SK-N-SH (cell line): ENCODE measurements around the gene YTHDF1.

ENCODE experiments used
- CTCF ChIP-seq: fragments of 200-600 bp; sonication (generic); IDR thresholded peaks from 2 replicates; pipeline ENCODE4 v1.6.1; 2017; ENCODE audit warnings: antibody characterized with exemption, mild to moderate bottlenecking, moderate library complexity
- EZH2phosphoT487 ChIP-seq: fragments of 200-600 bp; sonication (generic); IDR thresholded peaks from 2 replicates; pipeline ENCODE4 v1.6.1; 2017; ENCODE audit warnings: low read depth, mixed run types, mild to moderate bottlenecking, antibody characterized with exemption, moderate library complexity, borderline replicate concordance
- JUND ChIP-seq: IDR thresholded peaks from 2 replicates; pipeline ENCODE4 v1.4.0; 2012
- MXI1 ChIP-seq: IDR thresholded peaks from 2 replicates; pipeline ENCODE4 v1.6.1; 2012; ENCODE audit warnings: mild to moderate bottlenecking, low read depth, low read length, improper control_type of control experiment
- NRF1 ChIP-seq: IDR thresholded peaks from 2 replicates; pipeline ENCODE4 v1.6.1; 2012; ENCODE audit warnings: low read depth, mild to moderate bottlenecking, low read length
- PBX3 ChIP-seq: IDR thresholded peaks from 2 replicates; pipeline ENCODE4; 2012
- RXRA ChIP-seq: IDR thresholded peaks from 2 replicates; pipeline ENCODE4 v1.4.0; 2012; ENCODE audit warnings: low read depth, mild to moderate bottlenecking, borderline replicate concordance
- SMC3 ChIP-seq: IDR thresholded peaks from 2 replicates; pipeline ENCODE4 v1.6.1; 2012; ENCODE audit warnings: low read depth, low read length, improper control_type of control experiment
- ZBTB33 ChIP-seq: IDR thresholded peaks from 2 replicates; pipeline ENCODE4 v1.4.0; 2012; ENCODE audit warnings: low read depth, borderline replicate concordance

GRCh38 chr20:63252284-63252711 is 36.4 kb upstream of the YTHDF1 start:
- TF ChIP-seq CTCF: no peak
- TF ChIP-seq EZH2phosphoT487: no peak
- TF ChIP-seq JUND: no peak
- TF ChIP-seq PBX3: no peak
- no peak for TF ChIP-seq NRF1
- no peak for TF ChIP-seq SMC3
- TF ChIP-seq RXRA: no peak
- TF ChIP-seq MXI1: no peak
- TF ChIP-seq ZBTB33: no peak
